Loucy (cell line): Measurements from ENCODE around the gene RGS6.

Source experiments
- CTCF ChIP-seq: fragments of 200-600 bp; sonication (generic); conservative IDR thresholded peaks from 2 replicates; pipeline ENCODE4 v1.5.1; 2014; ENCODE audit warnings: mild to moderate bottlenecking, antibody characterized with exemption, low read length
- EZH2phosphoT487 ChIP-seq: fragments of 200-600 bp; IDR thresholded peaks from 2 replicates; pipeline ENCODE4 v1.6.1; 2018; ENCODE audit warnings: antibody characterized with exemption, mild to moderate bottlenecking, moderate library complexity, borderline replicate concordance

GRCh38 chr14:72450473-72451044, 518.3 kb downstream of the RGS6 start:
- TF ChIP-seq CTCF = no peak
- no peak for TF ChIP-seq EZH2phosphoT487
